ENCODE data around the gene RNLS. TPM values are rescaled to one million over a fixed set of nuclear protein-coding genes. Genes with fewer than 3 reads are reported as not detected.
A peak's percentile ranks its signal among the peaks of the same experiment; 100 is the strongest.

Gene RNLS
- total RNA-seq, 4 donors from 2014 or later = 7.8 to 37.2 (median 26.2) TPM

DNA sequence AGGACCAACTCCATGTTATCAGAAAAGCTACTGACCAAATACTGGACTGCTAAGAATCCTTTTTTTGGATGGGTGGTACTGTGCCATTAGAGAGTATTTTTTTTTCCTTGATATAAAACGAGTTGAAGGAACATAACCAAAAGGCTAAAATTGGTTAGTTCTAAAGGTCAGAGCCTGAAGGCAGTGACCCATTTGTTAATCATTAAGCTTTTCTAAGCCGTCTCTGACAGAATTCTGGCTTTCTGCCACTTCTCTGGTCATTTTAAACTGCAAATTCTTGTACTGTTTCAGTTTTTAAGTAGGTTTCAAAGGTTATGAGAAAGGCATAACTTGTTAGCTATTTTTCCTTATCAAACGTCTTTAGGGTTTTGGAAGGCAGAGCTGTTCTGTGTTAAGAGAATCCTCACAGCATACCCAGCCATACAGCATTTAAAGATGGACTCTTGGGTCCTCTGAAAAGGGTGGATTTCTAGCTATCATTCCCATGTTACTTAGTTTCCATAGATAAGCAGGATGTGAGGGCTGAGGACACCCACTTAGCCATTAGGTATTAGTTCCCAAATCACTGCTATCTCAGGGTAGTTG lies 196.8 kb downstream of the RNLS start:
- no peak for TF ChIP-seq EP300 (IDR thresholded peaks at IDR 0.05)
- no peak for TF ChIP-seq POLR2A (IDR thresholded peaks at IDR 0.05)
- no peak for DNase-seq (ENCODE audit: low spot score in 2 of 2)
- WGBS, 2 donors = 7 to 8% methylated on average over 3 of the region's 3 CpGs
- Histone ChIP-seq H3K4me1 (peaks cover 0 to 54% (median 22%) of the 10 kb centered on the region in 4 donors), H3K9me3 (no peaks in the 10 kb centered on the region), H3K27ac (peak overlapping the region; percentile 37 to 89 (median 80)), H3K4me3 (peak overlapping the region in 1 of 4 donors; percentile 32), H3K27me3 (no peaks in the 10 kb centered on the region), H3K36me3 (no peaks in the 10 kb centered on the region)

DNA sequence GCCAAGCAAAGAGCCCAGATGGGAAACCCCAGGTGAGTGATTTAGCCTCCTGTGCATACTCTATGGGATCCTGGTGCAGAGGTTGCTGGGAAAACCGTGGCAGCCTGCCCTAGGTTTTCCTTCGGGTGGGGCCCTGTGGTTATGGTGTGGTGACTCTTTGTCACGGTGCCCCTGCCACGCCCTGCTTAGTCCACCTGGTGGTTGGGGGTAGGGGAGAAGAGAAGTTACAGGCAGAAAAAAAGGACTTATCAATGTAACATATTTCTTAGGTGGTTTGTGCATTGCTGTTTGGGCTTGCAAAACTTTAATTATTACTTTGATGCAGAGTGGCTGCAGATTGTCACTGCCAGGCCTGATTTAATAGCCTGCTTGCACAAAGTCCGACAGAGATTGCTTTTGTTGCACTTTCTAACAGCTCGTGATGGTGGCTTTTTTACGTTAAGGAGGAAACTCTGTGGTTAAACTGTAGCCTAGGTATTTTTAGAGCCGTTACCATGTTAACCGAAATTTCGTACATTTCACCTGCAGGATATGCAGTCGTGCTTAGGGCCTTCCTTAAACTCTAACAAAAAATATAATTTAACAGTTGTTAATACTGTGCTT lies 197.4 kb downstream of the RNLS start:
- WGBS, 2 donors = 19 to 25% methylated on average over 11 of the region's 11 CpGs
- no peak for DNase-seq (ENCODE audit: low spot score in 2 of 2)
- peaks cover 0 to 54% (median 22%) of the 10 kb centered on the region in 4 donors for H3K4me1 ChIP-seq
- H3K9me3 ChIP-seq = no peaks in the 10 kb centered on the region
- no peaks in the 10 kb centered on the region for H3K27me3 ChIP-seq
- H3K36me3 ChIP-seq = no peaks in the 10 kb centered on the region
- TF ChIP-seq CTCF (IDR thresholded peaks at IDR 0.05) (no peak), POLR2A (IDR thresholded peaks at IDR 0.05) (no peak), EP300 (IDR thresholded peaks at IDR 0.05) (no peak)
- no peak overlapping the region for H3K4me3 ChIP-seq
- H3K27ac ChIP-seq = peak overlapping the region; percentile 37 to 89 (median 80)

DNA sequence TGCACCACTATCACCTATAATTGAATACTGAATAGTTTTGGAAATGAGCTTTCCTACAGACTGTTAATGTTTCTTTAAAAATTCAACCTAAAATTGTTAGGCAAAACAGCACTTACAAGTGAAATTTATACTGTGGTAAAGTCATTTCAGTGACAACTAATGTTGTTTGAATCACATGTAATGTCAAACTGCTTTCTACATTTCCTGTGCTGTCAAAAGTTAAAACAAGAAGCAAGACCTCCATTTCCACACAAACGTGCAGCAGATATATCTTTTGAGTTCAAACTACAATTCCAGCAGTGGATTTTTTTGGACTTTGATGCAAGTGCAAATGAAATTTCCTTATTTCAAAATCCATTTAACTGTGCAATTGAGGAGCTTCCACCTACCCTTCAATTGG lies 199.8 kb downstream of the RNLS start:
- no peak for TF ChIP-seq CTCF (IDR thresholded peaks at IDR 0.05)
- TF ChIP-seq EP300 (IDR thresholded peaks at IDR 0.05) = no peak
- no peak for TF ChIP-seq POLR2A (IDR thresholded peaks at IDR 0.05)
- Histone ChIP-seq H3K4me1 (peaks cover 0 to 35% (median 22%) of the 10 kb centered on the region in 4 donors), H3K27ac (no peak overlapping the region), H3K9me3 (no peaks in the 10 kb centered on the region), H3K27me3 (no peaks in the 10 kb centered on the region), H3K36me3 (no peaks in the 10 kb centered on the region), H3K4me3 (no peak overlapping the region)
- DNase-seq (ENCODE audit: low spot score in 2 of 2) = no peak
- 63 to 64% methylated on average over 1 of the region's 1 CpG for WGBS, 2 donors

DNA sequence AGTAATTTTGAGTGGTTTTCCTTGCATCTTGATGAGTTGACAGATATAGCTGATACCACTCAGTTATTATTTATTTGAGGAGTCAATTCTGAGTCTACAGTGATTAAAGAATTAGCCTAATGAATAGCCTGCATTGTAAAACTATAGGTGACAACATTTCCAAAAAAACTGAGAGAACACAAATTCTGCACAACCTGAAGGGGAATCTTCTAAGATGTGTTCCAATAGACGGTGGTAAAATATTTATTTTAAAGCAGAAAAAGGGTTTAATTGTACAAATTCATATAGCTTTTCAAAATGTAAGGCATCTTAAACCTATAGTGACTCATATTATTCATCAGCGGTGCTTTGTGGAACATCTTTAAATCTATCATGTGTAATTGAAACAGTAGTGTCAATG lies 200.4 kb downstream of the RNLS start:
- peaks cover 0 to 29% (median 22%) of the 10 kb centered on the region in 4 donors for H3K4me1 ChIP-seq
- H3K9me3 ChIP-seq = no peaks in the 10 kb centered on the region
- WGBS, 2 donors = 96 to 97% methylated on average over 2 of the region's 2 CpGs
- no peak overlapping the region for H3K4me3 ChIP-seq
- TF ChIP-seq POLR2A (IDR thresholded peaks at IDR 0.05) = no peak
- no peak for TF ChIP-seq EP300 (IDR thresholded peaks at IDR 0.05)
- TF ChIP-seq CTCF (IDR thresholded peaks at IDR 0.05) = no peak
- DNase-seq (ENCODE audit: low spot score in 2 of 2) = no peak
- H3K27me3 ChIP-seq = no peaks in the 10 kb centered on the region
- no peaks in the 10 kb centered on the region for H3K36me3 ChIP-seq
- H3K27ac ChIP-seq = no peak overlapping the region

GRCh38 chr10:88379575-88379974 lies 203.5 kb downstream of the RNLS start:
- no peak for TF ChIP-seq CTCF (IDR thresholded peaks at IDR 0.05)
- no peak for TF ChIP-seq EP300 (IDR thresholded peaks at IDR 0.05)
- TF ChIP-seq POLR2A (IDR thresholded peaks at IDR 0.05) = no peak
- no peak overlapping the region for H3K27ac ChIP-seq
- no peak overlapping the region for H3K4me3 ChIP-seq
- DNase-seq (ENCODE audit: low spot score in 2 of 2) = peak in 1 of 2 donors; percentile 15
- no peaks in the 10 kb centered on the region for H3K27me3 ChIP-seq
- H3K36me3 ChIP-seq = no peaks in the 10 kb centered on the region
- no peaks in the 10 kb centered on the region for H3K9me3 ChIP-seq
- WGBS, 2 donors = 57 to 65% methylated on average over 2 of the region's 2 CpGs
- peaks cover 0 to under 1% (median 0%) of the 10 kb centered on the region in 4 donors for H3K4me1 ChIP-seq

All from tibial nerve (tissue), 4 donors.